ENCODE results near the gene PAWR.

DNA sequence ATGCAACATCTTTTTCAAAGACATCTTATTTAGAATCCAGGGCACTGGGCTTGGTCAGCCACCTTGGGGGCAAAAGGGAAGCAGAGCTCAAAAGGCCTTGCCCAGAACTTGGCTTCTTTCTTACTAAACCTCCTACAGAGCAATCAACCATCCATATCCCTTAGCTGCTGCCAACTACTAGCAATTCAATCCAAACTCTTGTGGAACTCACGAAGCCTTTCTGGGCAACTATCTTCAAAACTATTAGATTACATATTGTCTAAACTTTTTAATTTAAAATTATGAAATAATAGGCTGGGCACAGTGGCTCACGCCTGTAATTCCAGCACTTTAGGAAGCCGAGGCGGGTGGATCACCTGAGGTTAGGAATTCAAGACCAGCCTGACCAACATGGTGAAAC, 95.5 kb downstream of the PAWR start:
- TF ChIP-seq, protein P1, sequence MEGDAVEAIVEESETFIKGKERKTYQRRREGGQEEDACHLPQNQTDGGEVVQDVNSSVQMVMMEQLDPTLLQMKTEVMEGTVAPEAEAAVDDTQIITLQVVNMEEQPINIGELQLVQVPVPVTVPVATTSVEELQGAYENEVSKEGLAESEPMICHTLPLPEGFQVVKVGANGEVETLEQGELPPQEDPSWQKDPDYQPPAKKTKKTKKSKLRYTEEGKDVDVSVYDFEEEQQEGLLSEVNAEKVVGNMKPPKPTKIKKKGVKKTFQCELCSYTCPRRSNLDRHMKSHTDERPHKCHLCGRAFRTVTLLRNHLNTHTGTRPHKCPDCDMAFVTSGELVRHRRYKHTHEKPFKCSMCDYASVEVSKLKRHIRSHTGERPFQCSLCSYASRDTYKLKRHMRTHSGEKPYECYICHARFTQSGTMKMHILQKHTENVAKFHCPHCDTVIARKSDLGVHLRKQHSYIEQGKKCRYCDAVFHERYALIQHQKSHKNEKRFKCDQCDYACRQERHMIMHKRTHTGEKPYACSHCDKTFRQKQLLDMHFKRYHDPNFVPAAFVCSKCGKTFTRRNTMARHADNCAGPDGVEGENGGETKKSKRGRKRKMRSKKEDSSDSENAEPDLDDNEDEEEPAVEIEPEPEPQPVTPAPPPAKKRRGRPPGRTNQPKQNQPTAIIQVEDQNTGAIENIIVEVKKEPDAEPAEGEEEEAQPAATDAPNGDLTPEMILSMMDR (IDR thresholded peaks at IDR 0.05; ENCODE audit: low read length): no peak
- no peak for TF ChIP-seq EZH2 (optimal IDR thresholded peaks at IDR 0.05; ENCODE audit: low read depth, low read length)

Measured in MM.1S (cell line).